Stimulated activated CD4-positive, alpha-beta T cell treated with anti-CD3 and anti-CD28 coated beads, TNF-alpha, amount 100 ng/mL, for 4 hours (primary cell): ENCODE measurements around the gene ELP1.
A peak's percentile ranks its signal among the peaks of the same experiment; 100 is the strongest.
"Not testable (repeated sequence)": the region's sequence is repeated elsewhere in the genome, so short reads cannot be mapped to it uniquely, and the experiment has no call there.

Experiments
- DNase-seq, 3 experiments: peaks; one replicate each; pipeline ENCODE4 v3.0.0-alpha.2; 2020; ENCODE audit warnings: low read depth in 3 of 3

The ELP1 gene

DNA sequence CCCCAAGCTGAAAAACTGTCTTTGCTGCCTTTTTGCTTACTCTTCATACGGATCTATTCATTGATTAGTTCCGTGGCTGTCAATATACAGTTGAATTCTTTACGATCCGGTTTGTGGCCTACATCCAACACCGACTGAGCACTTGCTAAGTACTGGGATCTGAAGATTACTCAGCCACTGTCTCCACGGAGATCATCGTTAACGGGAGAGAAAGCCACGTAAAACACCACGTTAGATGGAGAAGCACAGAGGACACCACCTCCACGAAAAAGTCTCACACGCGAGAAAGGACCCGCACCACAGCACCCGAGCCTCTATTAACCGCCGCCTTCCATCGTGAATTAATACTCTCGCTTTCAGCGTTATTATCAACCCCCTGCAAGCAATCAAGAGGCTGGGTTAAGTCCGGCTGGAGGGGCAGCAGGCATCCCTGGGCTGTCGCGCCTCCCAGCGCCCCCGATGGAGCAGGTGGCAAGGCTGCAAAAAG lies 650 bp downstream of the ELP1 start:
- DNase-seq, result peak in 1 of 3 experiments; percentile 1

GRCh38 chr9:108928386-108928785 lies 5.5 kb downstream of the ELP1 start:
- DNase-seq, result no peak

- DNase-seq, result no peak
Measured at GRCh38 chr9:108924466-108924865, 9.5 kb downstream of the ELP1 start.

GRCh38 chr9:108921200-108921599 lies 12.7 kb downstream of the ELP1 start:
- no peak for DNase-seq

- DNase-seq, result not testable (repeated sequence)
Measured at GRCh38 chr9:108920401-108920800, 13.5 kb downstream of the ELP1 start.

GRCh38 chr9:108919517-108919916 lies 14.4 kb downstream of the ELP1 start:
- no peak for DNase-seq

DNA sequence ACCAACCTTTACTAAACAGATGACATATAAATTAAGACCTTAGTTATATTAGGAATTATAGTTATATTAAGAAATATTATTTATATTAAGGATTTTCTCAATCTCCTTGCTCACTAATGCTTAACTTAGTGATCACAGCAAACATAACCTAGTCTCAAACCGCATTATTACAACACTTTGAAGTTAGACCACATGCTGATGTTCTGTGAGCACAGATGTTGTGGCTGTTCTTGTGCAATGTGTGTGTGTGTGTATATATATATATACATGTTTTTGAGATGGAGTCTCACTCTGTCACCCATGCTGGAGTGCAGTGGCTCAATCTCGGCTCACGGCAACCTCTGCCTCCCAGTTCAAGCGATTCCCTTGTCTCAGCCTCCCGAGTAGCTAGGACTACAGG lies 20.5 kb downstream of the ELP1 start:
- no peak for DNase-seq

GRCh38 chr9:108911820-108912219 lies 22.1 kb downstream of the ELP1 start:
- no peak for DNase-seq

DNA sequence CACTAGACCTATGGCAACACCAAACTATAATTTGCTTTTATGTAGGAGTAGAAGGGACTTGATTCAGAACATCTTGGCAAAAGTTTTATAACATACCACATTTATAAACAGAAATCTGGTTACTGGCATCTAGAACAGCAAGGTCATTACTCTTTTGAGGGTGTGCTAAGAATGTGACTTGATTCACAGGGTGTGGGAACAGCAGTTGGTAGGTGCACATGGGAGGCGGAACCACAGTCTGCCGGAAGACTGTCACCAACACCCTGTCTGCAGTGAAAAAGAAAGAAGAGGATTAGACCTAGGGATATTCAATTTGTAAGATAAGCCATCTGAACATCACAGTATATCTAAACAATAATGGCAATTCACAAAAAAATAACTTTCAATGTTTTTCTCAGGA lies 23.0 kb downstream of the ELP1 start:
- no peak for DNase-seq

DNA sequence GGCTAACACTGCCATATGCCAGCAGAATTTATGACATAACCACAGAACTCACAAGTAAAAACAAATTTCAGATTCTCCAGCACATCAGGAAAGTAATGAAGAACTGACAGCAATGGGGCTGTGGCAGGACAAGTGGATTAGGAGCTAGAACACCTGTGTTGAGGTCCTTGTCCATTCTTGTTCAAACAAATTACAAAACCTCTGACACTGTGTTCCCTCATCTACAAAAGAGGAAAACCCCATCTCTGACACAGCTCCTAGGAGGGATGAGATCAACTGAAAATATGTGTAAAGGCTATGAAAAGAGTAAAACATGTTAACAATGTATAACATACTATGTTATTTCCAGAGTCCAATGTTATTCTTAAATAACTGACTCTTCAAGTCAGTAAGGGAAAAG lies 23.5 kb downstream of the ELP1 start:
- no peak for DNase-seq

DNA sequence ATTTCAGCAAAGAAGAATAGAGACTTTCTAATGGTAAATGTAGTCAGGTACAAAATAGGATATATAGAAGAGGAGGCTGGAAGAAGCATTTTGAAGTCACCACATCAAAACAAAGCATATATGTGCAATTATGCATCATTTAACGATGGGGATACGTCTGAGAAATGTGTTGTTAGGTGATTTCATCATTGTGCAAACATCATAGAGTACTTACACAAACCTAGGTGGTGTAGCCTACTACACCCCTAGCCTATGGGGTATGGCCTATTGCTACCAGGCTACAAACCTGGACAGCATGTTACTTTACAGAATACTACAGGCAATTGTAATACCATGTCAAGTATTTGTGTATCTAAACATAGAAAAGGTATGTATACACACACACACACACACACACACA lies 28.4 kb downstream of the ELP1 start:
- DNase-seq, result no peak

- no peak for DNase-seq
Measured at GRCh38 chr9:108904161-108904560, 29.8 kb downstream of the ELP1 start.

DNA sequence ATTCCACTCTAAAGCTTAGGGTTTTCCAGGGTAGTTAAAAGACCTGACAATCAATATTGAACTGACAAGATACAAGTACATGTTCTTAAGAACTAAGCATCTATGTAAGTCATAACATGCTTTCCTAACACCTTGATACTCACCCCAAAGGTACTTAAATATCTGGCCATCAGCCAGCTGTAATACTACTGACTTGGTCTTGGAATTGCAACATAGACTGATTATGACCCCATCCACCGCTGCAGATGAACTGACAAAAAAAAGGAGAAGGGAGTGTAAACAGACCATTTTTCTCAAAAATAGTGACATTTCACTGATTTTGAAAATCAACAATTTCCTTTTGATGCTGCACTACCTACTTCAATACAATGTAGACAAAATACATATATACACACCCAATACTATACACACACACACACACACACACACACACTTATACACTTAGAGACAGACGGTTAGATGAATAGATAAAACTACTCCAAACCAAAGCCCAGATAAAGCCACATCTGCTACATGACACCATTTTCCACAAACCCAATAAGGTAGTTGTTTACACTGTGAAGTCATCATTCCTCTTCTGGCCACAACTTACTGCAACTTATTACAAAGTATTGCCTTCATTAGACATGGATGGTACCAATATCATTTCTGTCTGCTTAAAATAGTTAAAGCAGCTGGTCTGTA lies 30.4 kb downstream of the ELP1 start:
- no peak for DNase-seq

- no peak for DNase-seq
Measured at GRCh38 chr9:108900176-108900575, 33.7 kb downstream of the ELP1 start.

GRCh38 chr9:108899023-108899695 lies 34.8 kb downstream of the ELP1 start:
- DNase-seq, result not testable (repeated sequence)

- DNase-seq, result no peak
Measured at GRCh38 chr9:108897324-108898096, 36.4 kb downstream of the ELP1 start.

GRCh38 chr9:108894225-108894997 lies 39.5 kb downstream of the ELP1 start:
- DNase-seq, result no peak

GRCh38 chr9:108889649-108890067 lies 44.3 kb downstream of the ELP1 start:
- DNase-seq, result no peak

GRCh38 chr9:108886594-108887271 lies 47.2 kb downstream of the ELP1 start:
- DNase-seq, result not testable (repeated sequence)

DNA sequence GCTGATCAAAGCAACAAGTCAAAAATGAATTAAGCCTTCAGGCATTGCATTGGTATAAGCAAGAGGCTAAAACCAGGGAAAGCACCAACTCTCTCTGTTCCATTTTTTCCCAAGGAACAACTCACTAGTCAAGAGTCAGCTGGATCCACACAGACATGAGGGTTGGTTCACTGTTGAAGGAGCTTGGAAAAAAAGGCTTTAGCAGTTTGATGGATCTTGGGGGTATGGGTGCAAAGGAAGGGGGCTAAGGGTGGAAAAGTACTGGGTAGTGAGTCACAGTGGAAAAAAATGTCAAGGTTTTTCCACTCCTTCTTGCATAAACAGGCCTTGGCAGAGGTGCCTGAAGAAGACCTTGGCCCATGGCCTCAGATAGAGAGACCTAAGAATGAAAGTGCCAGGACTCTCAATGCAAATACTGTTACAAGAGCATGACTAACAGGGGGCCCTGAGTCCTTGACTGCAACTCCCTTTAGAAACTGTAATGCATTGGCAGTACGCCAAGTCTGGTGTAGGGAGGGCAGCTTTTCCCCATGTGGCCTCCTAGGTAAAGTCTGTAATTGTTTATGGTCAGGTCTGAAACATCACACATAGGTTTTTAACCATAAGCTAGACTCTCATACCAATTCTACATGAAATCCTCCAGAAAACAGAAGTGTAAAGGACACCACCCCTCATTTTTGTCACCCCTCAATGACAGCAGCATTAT lies 48.1 kb downstream of the ELP1 start:
- DNase-seq, result no peak

- no peak for DNase-seq
Measured at GRCh38 chr9:108884701-108885100, 49.2 kb downstream of the ELP1 start.
